Measurements from ENCODE around the gene SHC4. TPM values are rescaled to one million over a fixed set of nuclear protein-coding genes. Genes with fewer than 3 reads are reported as not detected.

The SHC4 gene
- total and polyA plus RNA-seq, 2 of the 8 experiments (the other 6 are each of a cell fraction or from before 2014, with no cell fraction given), result 0.15 to 0.30 TPM

DNA sequence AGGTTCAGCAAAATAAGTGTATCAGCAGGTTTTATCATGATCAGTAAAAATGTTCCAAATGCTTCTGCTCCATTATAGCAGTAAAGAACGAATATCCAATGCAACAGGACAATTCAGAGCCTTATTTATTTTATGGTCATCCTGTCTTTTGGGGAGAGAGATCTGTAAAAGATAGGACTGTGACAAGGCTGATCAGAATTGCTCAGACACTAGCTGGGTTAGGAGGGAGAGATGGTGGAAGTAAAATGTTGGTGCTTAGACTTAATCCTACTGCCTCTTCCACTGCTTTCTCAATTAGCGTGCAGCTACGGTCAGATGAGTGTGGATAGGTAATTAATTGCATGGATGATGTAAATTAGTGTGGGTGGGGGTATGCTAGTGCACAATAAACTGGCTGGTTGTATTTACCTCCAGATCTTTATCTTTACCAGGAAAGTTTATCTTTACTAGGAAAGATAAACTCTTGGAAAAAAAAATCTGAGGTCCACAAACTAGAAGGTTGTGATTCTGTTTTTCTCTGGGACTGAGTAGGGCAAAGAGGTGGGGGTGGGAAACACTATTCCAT, 83.6 kb downstream of the SHC4 start:
- FAIRE-seq (no peak), DNase-seq (ENCODE audit: low read depth in 1 of 2, low spot score in 2 of 2) (no peak)
- Histone ChIP-seq H3K18ac (ENCODE audit: extremely low read depth, low read length) (no peak overlapping the region), H3K23ac (ENCODE audit: insufficient read length) (no peak overlapping the region), H3K4me3 (ENCODE audit: extremely low read depth in 1 of 4, insufficient read depth in 2 of 4, low read depth in 3 of 4, low read length in 4 of 4) (peak overlapping the region in 1 of 4 experiments; percentile 74; a peak in 2 of 8 replicates), H4K8ac (ENCODE audit: extremely low read depth, insufficient read depth, low read length) (no peak overlapping the region), H3K4me1 (replicated peaks in 1 of 4; ENCODE audit: control insufficient read depth in 3 of 4, insufficient read depth in 4 of 4, low read length in 3 of 4) (0 out of 7 replicates have a peak, but pooled peaks cover 0 to 4% (median 0%) of the 10 kb centered on the region in 4 experiments), H3K4me2 (ENCODE audit: insufficient read depth in 1 of 2, low read depth in 2 of 2, low read length in 2 of 2) (peak overlapping the region; percentile 15 to 28; a peak in 3 of 4 replicates), H4K20me1 (replicated peaks in 1 of 2; ENCODE audit: control insufficient read depth in 1 of 2, insufficient read depth in 2 of 2, low read length in 2 of 2) (no peaks in the 10 kb centered on the region), H4K5ac (ENCODE audit: insufficient read length, low read depth, low read length) (no peak overlapping the region), H2AK5ac (ENCODE audit: low read depth, low read length) (no peak overlapping the region), H2BK5ac (ENCODE audit: low read depth, low read length) (no peak overlapping the region), H4K91ac (replicated peaks; ENCODE audit: insufficient read length, low read length) (no peak overlapping the region), H3K79me2 (ENCODE audit: control insufficient read depth in 1 of 2, insufficient read depth in 2 of 2, low read length in 2 of 2) (peaks cover 0 to 23% of the 10 kb centered on the region in 2 experiments; a peak in 3 of 4 replicates), H2BK120ac (replicated peaks; ENCODE audit: low read depth, low read length) (no peak overlapping the region), H3K36me3 (ENCODE audit: control insufficient read depth in 2 of 4, insufficient read depth in 4 of 4, low read length in 3 of 4) (no peaks in the 10 kb centered on the region; a peak in 1 of 8 replicates), H3K56ac (replicated peaks; ENCODE audit: insufficient read length, low read depth, low read length) (no peak overlapping the region), H2BK15ac (ENCODE audit: low read length) (no peak overlapping the region), H3K27ac (ENCODE audit: low read depth, low read length) (no peak overlapping the region), H3K14ac (ENCODE audit: insufficient read length) (no peak overlapping the region), H2AFZ (ENCODE audit: low read length) (no peak overlapping the region), H3K23me2 (ENCODE audit: low read depth, low read length) (no peaks in the 10 kb centered on the region), H3K27me3 (replicated peaks in 1 of 4; ENCODE audit: control insufficient read depth in 3 of 4, extremely low read depth in 1 of 4, insufficient read depth in 3 of 4, low read length in 3 of 4) (no peaks in the 10 kb centered on the region), H3K9me3 (ENCODE audit: insufficient read depth in 2 of 2, low read depth in 1 of 2, low read length in 1 of 2) (no peaks in the 10 kb centered on the region), H2BK12ac (ENCODE audit: low read depth, low read length) (no peak overlapping the region), H3K9ac (replicated peaks in 1 of 4; ENCODE audit: extremely low read depth in 1 of 4, low read depth in 3 of 4, low read length in 3 of 4) (no peak overlapping the region), H3K4ac (replicated peaks; ENCODE audit: insufficient read length, low read depth, low read length) (no peak overlapping the region), H2BK20ac (ENCODE audit: low read length) (no peak overlapping the region), H3K79me1 (ENCODE audit: low read depth, low read length) (no peaks in the 10 kb centered on the region)
- WGBS, 2 experiments (ENCODE audit: extremely low coverage in 1 of 2, insufficient coverage in 1 of 2, insufficient read length in 1 of 2, insufficient replicate concordance in 2 of 2, low coverage in 1 of 2, low lambda C conversion rate in 2 of 2, missing lambda C conversion rate in 1 of 2), result 70% methylated on average over 3 of the region's 3 CpGs; no CpG with 5 or more reads in 1 of the 2 experiments
- POLR2A ChIA-PET (ENCODE audit: partially characterized antibody), result interaction anchor here (1.0 to 2.0 kb wide), 2 partner anchors 10 to 12 kb away, joined by 3 to 6 read pairs; no protein-coding TSS in a partner anchor
- CTCF ChIA-PET (ENCODE audit: partially characterized antibody), result interaction anchor here (0.6 to 1.4 kb wide), 10 partner anchors 9 to 481 kb away, joined by 3 to 8 read pairs (median 4); partner anchors contain the start of gene SHC4
- TF ChIP-seq RXRA (IDR thresholded peaks at IDR 0.05; ENCODE audit: insufficient read depth, low read depth, low read length) (no peak), SIN3A (conservative IDR thresholded peaks at IDR 0.05 in 1 of 2, IDR thresholded peaks at IDR 0.05 in 1 of 2; ENCODE audit: low read depth in 1 of 2, low read length in 2 of 2) (no peak), GTF2F1 (IDR thresholded peaks at IDR 0.05; ENCODE audit: borderline replicate concordance, low read depth, low read length) (no peak), E2F6 (IDR thresholded peaks at IDR 0.05) (no peak)
